Panc1 (cell line): ENCODE data around the gene PUSL1. TPM values are rescaled to one million over a fixed set of nuclear protein-coding genes. Genes with fewer than 3 reads are reported as not detected.

ENCODE experiments used
- ATAC-seq: fragments of 200-7000 bp; cut with Tn5 transposase; 2 replicates; pipeline ENCODE4 v1.9.1; 2020; ENCODE audit warnings: mild to moderate bottlenecking, moderate library complexity
- BruUV-seq: library from RNA; stranded (reverse); fragments of 400-500 nt; replicated peaks from 2 replicates; lab custom pipeline; 2021; lab: Mats Ljungman, UMichigan
- CTCF ChIA-PET: fragments of 300-600 bp; sonication (Branson Sonifier 250); formaldehyde crosslinking; loops from one replicate; lab custom pipeline; 2022; ENCODE audit warnings: antibody characterized with exemption; lab: Charles Lee
- POLR2A ChIA-PET: fragments of 300-600 bp; sonication (Branson Sonifier 250); formaldehyde crosslinking; loops from one replicate; lab custom pipeline; 2022; ENCODE audit warnings: antibody characterized with exemption; lab: Charles Lee
- DNase-seq: peaks from one replicate; pipeline ENCODE4 v3.0.0-alpha.2; 2010; ENCODE audit warnings: low read depth, low spot score
- H3K27ac ChIP-seq: 2 replicates; pipeline ENCODE4 v1.5.1; 2011; ENCODE audit warnings: mild to moderate bottlenecking, low read length, inconsistent platforms
- H3K27me3 ChIP-seq: fragments of 200-500 bp; sonication (Bioruptor generic); 2 replicates; pipeline ENCODE4 v1.6.0; 2014; ENCODE audit warnings: low read length, inconsistent platforms; ENCODE audit not compliant: control insufficient read depth, insufficient read depth
- H3K36me3 ChIP-seq: fragments of 200-500 bp; sonication (Bioruptor generic); 2 replicates; pipeline ENCODE4 v1.5.1; 2014; ENCODE audit warnings: inconsistent platforms, mild to moderate bottlenecking, low read length, moderate library complexity; ENCODE audit not compliant: control insufficient read depth, insufficient read depth
- H3K4me1 ChIP-seq: 2 replicates; pipeline ENCODE4 v1.5.1; 2011; ENCODE audit warnings: inconsistent platforms, mild to moderate bottlenecking, low read length, moderate library complexity; ENCODE audit not compliant: control insufficient read depth, insufficient read depth
- H3K4me3 ChIP-seq, 2 experiments: 2 replicates each; pipeline ENCODE4 v1.5.1; 2011 to 2012; ENCODE audit warnings: low read depth in 2 of 2, low read length in 2 of 2, mild to moderate bottlenecking in 2 of 2, inconsistent platforms in 1 of 2, moderate library complexity in 1 of 2
- H3K9me3 ChIP-seq: fragments of 200-500 bp; sonication (Bioruptor generic); 2 replicates; pipeline ENCODE4 v1.5.1; 2014; ENCODE audit warnings: low read depth, mild to moderate bottlenecking, inconsistent platforms, low read length, moderate library complexity; ENCODE audit not compliant: control insufficient read depth, insufficient read depth
- POLR2AphosphoS5 ChIP-seq: IDR thresholded peaks from 2 replicates; pipeline ENCODE4 v1.6.1; 2012; ENCODE audit warnings: mild to moderate bottlenecking, low read depth, low read length, moderate library complexity
- SIN3A ChIP-seq: IDR thresholded peaks from 2 replicates; pipeline ENCODE4 v1.6.1; 2012; ENCODE audit warnings: low read depth, mild to moderate bottlenecking, low read length, moderate library complexity, borderline replicate concordance; ENCODE audit not compliant: insufficient read depth
- TCF7L2 ChIP-seq: IDR thresholded peaks from 2 replicates; pipeline ENCODE4 v1.6.1; 2011; ENCODE audit warnings: mild to moderate bottlenecking, low read depth, low read length, inconsistent platforms
- in situ Hi-C: cut with HindIII; loops from 2 replicates; pipeline ENCODE4 v1.10.0; 2016; ENCODE audit warnings: low sequenced_read_pairs, low pct_unique_long_range_greater_than_20kb
- intact Hi-C: fragments of 100-400 bp; cut with micrococcal nuclease; formaldehyde crosslinking; loops from one replicate; pipeline ENCODE4 v1.10.0; 2022; ENCODE audit not compliant: unreplicated experiment
- total RNA-seq: library from RNA; stranded (reverse); gene quantifications from one replicate; pipeline ENCODE4 v1.2.1, GENCODE V29; 2021; ENCODE audit not compliant: unreplicated experiment
- TF ChIP-seq, protein P1 (sequence below), 2 experiments: IDR thresholded peaks; 2 replicates each; pipeline ENCODE4 v1.6.1; 2011 to 2012; ENCODE audit warnings: low read depth in 2 of 2, control low read depth in 1 of 2, low read length in 1 of 2, mild to moderate bottlenecking in 1 of 2, moderate library complexity in 1 of 2; ENCODE audit not compliant: insufficient read depth in 1 of 2
- TF ChIP-seq, protein P2 (sequence below): fragments of 450-650 bp; IDR thresholded peaks from 2 replicates; pipeline ENCODE4 v1.5.1; 2017; ENCODE audit warnings: mild to moderate bottlenecking

Gene PUSL1
- total RNA-seq, 1 experiment from 2014 or later = 46.9 TPM

DNA sequence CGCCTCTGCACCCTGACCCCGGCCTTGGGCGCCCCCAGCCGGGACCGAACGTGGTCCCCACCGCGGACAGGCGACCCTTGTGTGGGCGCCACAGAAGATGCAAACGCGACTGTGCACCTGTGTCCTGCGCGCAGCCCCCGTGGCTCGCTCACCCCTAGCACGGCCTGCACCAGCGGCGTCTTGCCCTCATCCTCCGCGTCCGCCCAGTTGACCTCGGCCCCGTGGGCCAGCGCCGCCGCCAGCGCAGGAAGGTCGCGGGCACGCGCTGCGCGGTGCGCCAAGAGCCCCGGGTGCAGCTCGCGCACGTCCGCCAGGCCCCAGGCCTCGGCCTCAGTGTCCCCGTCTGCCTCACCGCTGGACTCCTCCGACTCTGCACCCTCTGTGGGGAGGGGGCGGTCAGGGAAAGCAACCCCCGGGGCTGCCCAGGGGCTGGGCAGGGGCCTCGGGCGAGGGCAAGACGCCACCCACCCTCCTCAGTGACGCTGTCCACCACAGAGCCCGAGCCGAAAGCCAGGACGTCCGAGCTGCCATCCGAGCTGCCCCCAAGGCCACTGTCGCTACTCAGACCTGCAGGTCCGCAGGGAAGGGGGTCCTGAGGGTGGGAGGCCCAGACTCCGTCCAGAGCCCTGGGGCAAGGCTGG is 14.0 kb upstream of the PUSL1 start:
- no TSS peak for BruUV-seq

DNA sequence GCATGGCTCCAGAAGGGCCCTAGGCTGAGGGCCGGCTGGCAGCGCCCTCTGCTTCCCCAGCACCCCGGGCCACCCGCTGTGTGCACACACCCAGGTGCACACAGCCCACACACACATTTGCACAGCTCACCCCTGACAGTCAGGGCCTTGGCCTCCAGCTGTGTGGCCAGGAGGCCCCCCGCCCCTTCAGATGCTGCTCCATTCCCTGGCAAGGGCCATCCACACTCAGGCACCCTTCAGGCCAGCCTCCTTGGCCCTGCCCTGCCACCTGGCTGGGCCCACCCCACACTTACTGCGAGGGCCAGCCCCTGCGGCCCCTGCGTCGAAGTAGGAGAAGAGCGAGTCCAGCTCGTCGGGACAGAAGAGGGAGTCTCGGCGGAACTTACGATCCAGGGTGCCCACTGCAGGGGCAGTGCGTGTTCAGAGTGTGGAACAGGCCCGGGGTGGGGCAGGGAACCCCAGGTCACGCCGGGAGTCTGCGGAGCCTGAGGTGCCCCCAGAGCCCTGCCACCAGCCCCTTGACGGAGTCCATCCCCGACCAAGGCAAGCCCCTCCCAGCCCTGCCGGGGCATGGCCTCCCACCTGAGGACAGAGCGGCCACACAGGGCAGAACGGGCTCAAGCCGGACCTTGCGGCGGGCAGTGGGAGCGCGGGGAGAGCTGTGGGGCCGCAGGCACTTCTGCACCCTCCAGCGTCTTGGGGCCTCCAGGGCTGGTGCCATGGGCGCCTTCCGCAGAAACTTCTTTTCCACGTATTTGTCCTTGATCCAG is 13.1 kb upstream of the PUSL1 start:
- no peak for ATAC-seq
- H3K9me3 ChIP-seq = no peaks in the 10 kb centered on the region
- H3K4me3 ChIP-seq = no peak overlapping the region
- in situ Hi-C loops (no loop called here), intact Hi-C loops (no loop called here)
- no peaks in the 10 kb centered on the region for H3K27me3 ChIP-seq
- no peaks in the 10 kb centered on the region for H3K36me3 ChIP-seq
- TF ChIP-seq, protein P1, sequence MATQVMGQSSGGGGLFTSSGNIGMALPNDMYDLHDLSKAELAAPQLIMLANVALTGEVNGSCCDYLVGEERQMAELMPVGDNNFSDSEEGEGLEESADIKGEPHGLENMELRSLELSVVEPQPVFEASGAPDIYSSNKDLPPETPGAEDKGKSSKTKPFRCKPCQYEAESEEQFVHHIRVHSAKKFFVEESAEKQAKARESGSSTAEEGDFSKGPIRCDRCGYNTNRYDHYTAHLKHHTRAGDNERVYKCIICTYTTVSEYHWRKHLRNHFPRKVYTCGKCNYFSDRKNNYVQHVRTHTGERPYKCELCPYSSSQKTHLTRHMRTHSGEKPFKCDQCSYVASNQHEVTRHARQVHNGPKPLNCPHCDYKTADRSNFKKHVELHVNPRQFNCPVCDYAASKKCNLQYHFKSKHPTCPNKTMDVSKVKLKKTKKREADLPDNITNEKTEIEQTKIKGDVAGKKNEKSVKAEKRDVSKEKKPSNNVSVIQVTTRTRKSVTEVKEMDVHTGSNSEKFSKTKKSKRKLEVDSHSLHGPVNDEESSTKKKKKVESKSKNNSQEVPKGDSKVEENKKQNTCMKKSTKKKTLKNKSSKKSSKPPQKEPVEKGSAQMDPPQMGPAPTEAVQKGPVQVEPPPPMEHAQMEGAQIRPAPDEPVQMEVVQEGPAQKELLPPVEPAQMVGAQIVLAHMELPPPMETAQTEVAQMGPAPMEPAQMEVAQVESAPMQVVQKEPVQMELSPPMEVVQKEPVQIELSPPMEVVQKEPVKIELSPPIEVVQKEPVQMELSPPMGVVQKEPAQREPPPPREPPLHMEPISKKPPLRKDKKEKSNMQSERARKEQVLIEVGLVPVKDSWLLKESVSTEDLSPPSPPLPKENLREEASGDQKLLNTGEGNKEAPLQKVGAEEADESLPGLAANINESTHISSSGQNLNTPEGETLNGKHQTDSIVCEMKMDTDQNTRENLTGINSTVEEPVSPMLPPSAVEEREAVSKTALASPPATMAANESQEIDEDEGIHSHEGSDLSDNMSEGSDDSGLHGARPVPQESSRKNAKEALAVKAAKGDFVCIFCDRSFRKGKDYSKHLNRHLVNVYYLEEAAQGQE (IDR thresholded peaks at IDR 0.05; ENCODE audit: insufficient read depth in 1 of 2, low read depth in 2 of 2, low read length in 1 of 2) = no peak
- TF ChIP-seq POLR2AphosphoS5 (no peak), TCF7L2 (no peak), SIN3A (no peak)
- TF ChIP-seq, protein P2, sequence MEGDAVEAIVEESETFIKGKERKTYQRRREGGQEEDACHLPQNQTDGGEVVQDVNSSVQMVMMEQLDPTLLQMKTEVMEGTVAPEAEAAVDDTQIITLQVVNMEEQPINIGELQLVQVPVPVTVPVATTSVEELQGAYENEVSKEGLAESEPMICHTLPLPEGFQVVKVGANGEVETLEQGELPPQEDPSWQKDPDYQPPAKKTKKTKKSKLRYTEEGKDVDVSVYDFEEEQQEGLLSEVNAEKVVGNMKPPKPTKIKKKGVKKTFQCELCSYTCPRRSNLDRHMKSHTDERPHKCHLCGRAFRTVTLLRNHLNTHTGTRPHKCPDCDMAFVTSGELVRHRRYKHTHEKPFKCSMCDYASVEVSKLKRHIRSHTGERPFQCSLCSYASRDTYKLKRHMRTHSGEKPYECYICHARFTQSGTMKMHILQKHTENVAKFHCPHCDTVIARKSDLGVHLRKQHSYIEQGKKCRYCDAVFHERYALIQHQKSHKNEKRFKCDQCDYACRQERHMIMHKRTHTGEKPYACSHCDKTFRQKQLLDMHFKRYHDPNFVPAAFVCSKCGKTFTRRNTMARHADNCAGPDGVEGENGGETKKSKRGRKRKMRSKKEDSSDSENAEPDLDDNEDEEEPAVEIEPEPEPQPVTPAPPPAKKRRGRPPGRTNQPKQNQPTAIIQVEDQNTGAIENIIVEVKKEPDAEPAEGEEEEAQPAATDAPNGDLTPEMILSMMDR = no peak
- H3K27ac ChIP-seq = no peak overlapping the region
- ChIA-PET POLR2A (interaction anchor here (0.6 kb wide), 1 partner anchor 64 kb away, joined by 3 read pairs; no protein-coding TSS in a partner anchor), CTCF (no interaction called here)
- peaks cover 10% of the 10 kb centered on the region for H3K4me1 ChIP-seq
- DNase-seq = no peak
- BruUV-seq = no TSS peak

More for the DNA sequence above, 14.0 kb upstream of the PUSL1 start:
- no peaks in the 10 kb centered on the region for H3K36me3 ChIP-seq
- CTCF ChIA-PET = interaction anchor here (0.6 kb wide), 1 partner anchor 37 kb away, joined by 12 read pairs; no protein-coding TSS in a partner anchor
- TF ChIP-seq SIN3A (no peak), POLR2AphosphoS5 (no peak), TCF7L2 (no peak)
- TF ChIP-seq, protein P1 (IDR thresholded peaks at IDR 0.05; ENCODE audit: insufficient read depth in 1 of 2, low read depth in 2 of 2, low read length in 1 of 2) = no peak
- TF ChIP-seq, protein P2 = no peak
- no peaks in the 10 kb centered on the region for H3K27me3 ChIP-seq
- no peak for ATAC-seq
- POLR2A ChIA-PET = no interaction called here
- peaks cover 12% of the 10 kb centered on the region for H3K4me1 ChIP-seq
- H3K9me3 ChIP-seq = no peaks in the 10 kb centered on the region
- no peak overlapping the region for H3K4me3 ChIP-seq
- intact Hi-C loops (no loop called here), in situ Hi-C loops (no loop called here)
- no peak overlapping the region for H3K27ac ChIP-seq
- DNase-seq = no peak
